Measurements from ENCODE around the gene NFAT5.
"Not testable (repeated sequence)": the region's sequence is repeated elsewhere in the genome, so short reads cannot be mapped to it uniquely, and the experiment has no call there.

The NFAT5 gene

GRCh38 chr16:69725480-69726312 lies 159.9 kb downstream of the NFAT5 start:
- in situ Hi-C loops (cut with HindIII; ENCODE audit: low sequenced_read_pairs), result no loop called here

GRCh38 chr16:69726313-69727060 lies 160.7 kb downstream of the NFAT5 start, which contains the start of gene NQO1:
TSS of gene NQO1 (minus strand) at chr16:69726560. CDS start at chr16:69726439, 121 bp downstream.
- in situ Hi-C loops (cut with HindIII; ENCODE audit: low sequenced_read_pairs), result no loop called here

GRCh38 chr16:69727916-69728270 lies 162.1 kb downstream of the NFAT5 start:
- in situ Hi-C loops (cut with HindIII; ENCODE audit: low sequenced_read_pairs), result no loop called here

GRCh38 chr16:69729030-69729429 lies 163.3 kb downstream of the NFAT5 start:
- in situ Hi-C loops (cut with HindIII; ENCODE audit: low sequenced_read_pairs), result not testable (repeated sequence)

GRCh38 chr16:69731280-69731679 lies 165.5 kb downstream of the NFAT5 start:
- in situ Hi-C loops (cut with HindIII; ENCODE audit: low sequenced_read_pairs), result not testable (repeated sequence)

- in situ Hi-C loops (cut with HindIII; ENCODE audit: low sequenced_read_pairs), result no loop called here
Measured at GRCh38 chr16:69732101-69732500, 166.3 kb downstream of the NFAT5 start.

- in situ Hi-C loops (cut with HindIII; ENCODE audit: low sequenced_read_pairs), result no loop called here
Measured at GRCh38 chr16:69741519-69741918, 175.8 kb downstream of the NFAT5 start.

- in situ Hi-C loops (cut with HindIII; ENCODE audit: low sequenced_read_pairs), result no loop called here
Measured at GRCh38 chr16:69741951-69742904, 176.5 kb downstream of the NFAT5 start.

GRCh38 chr16:69744363-69745231 lies 178.8 kb downstream of the NFAT5 start:
- in situ Hi-C loops (cut with HindIII; ENCODE audit: low sequenced_read_pairs), result no loop called here

GRCh38 chr16:69745232-69745612 lies 179.5 kb downstream of the NFAT5 start:
- in situ Hi-C loops (cut with HindIII; ENCODE audit: low sequenced_read_pairs), result no loop called here

- in situ Hi-C loops (cut with HindIII; ENCODE audit: low sequenced_read_pairs), result no loop called here
Measured at GRCh38 chr16:69745959-69746358, 180.2 kb downstream of the NFAT5 start.

GRCh38 chr16:69747115-69747514 lies 181.3 kb downstream of the NFAT5 start:
- in situ Hi-C loops (cut with HindIII; ENCODE audit: low sequenced_read_pairs), result no loop called here

GRCh38 chr16:69748694-69749345 lies 183.1 kb downstream of the NFAT5 start:
- in situ Hi-C loops (cut with HindIII; ENCODE audit: low sequenced_read_pairs), result no loop called here

GRCh38 chr16:69754143-69754468 lies 188.3 kb downstream of the NFAT5 start:
- in situ Hi-C loops (cut with HindIII; ENCODE audit: low sequenced_read_pairs), result no loop called here

Data from endothelial cell of hepatic sinusoid (primary cell).